GM18858 (cell line): Measurements from ENCODE around the gene ADARB2.

Experiments
- ATAC-seq: cut with Tn5 transposase; IDR thresholded peaks from one replicate; pipeline ENCODE4 v1.9.1; 2021; ENCODE audit not compliant: unreplicated experiment

ADARB2 gene

DNA sequence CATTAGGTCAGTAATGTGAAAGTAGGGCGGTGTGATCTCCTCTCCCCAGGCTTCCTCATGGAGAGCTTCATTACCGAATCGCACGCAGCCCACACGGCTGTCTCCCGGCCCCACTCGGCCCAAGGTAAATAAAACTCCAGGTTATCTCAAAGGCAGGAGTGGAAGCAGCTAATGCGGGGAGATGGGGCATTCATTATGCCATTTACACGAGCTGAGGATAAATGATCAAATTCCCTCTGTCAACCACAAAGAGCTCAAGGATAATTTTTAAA lies 93.5 kb downstream of the ADARB2 start:
- no peak for ATAC-seq

GRCh38 chr10:1643161-1643907 lies 94.0 kb downstream of the ADARB2 start:
- ATAC-seq: peak; percentile 81

GRCh38 chr10:1642600-1643160 lies 94.6 kb downstream of the ADARB2 start:
- ATAC-seq: no peak

DNA sequence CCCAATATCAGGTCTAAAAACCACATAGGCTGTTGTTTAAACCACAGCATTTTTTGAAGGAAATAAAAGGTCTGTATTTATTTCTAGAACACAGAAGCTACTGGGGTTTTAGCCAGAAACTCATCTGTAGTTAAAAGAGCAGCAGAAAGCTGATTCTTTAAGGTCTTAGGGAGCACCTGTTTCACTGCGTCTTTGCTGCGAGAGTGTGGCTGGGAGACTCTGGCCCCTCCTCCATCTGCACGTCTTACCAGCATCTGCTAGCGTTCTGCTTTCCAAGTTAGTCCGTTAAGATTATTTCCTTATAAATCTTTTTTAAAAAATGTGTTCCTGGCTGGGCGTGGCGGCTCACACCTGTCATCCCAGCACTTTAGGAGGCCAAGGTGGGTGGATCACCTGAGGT lies 95.9 kb downstream of the ADARB2 start:
- ATAC-seq: no peak

GRCh38 chr10:1638889-1639419 lies 98.4 kb downstream of the ADARB2 start:
- no peak for ATAC-seq

- ATAC-seq: no peak
Measured at GRCh38 chr10:1635340-1635739, 102.0 kb downstream of the ADARB2 start.

DNA sequence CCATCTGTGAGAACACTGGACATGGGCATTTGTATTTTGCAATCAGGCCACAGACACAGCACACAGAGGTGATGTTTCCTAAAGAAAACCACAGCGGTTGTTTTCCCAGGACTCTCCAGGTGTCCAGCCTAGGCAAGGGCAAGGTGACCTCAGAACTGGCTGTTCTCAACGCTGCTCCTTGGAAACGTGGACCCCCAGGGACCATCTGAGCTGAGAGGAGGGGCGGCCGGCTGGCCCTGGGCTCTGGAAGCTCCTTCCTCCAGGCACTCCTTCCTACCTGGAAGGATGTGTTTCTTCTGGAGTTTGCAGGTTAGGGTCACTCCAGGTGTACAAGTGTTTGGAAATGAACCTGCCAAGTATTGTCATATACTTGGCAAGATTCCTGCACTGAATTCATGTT lies 103.1 kb downstream of the ADARB2 start:
- no peak for ATAC-seq

DNA sequence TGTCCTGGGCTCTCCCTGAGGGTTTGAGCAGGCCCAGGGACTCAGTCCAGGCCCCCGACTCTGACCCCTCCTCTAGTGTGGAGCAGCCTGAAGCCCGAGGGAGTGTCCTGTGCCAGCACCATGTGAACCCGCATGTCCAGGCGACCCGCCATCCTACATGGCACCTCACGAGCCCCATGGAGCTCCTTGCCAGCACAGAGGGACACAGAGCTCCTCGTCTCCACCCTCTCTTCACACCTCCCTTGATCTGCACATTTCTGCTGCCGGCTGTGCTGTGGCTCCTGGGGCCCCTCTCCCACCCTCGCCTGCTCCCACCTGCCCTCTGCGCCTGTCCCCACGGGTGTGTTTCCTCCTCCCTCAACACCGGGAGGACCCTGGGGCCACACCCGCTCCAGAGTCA lies 103.5 kb downstream of the ADARB2 start:
- no peak for ATAC-seq

DNA sequence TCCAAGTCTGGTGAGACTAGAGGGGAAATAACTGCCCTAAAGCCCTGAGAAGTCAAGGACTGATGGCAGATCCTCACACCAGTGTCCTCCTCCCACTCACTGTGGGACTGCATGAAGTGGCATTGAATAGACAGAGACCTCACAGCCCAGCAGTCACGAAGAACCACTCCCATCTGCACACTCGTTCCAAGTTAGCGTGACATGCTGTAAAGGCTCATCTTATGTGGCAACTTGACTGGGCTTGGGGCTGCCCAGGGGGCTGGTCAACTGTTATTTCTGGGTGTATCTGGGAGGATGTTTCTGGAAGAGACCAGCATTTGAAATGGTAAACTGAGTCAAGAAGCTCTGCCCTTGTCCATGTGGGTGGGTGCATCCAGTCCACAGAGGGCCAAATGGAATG lies 104.7 kb downstream of the ADARB2 start:
- no peak for ATAC-seq

DNA sequence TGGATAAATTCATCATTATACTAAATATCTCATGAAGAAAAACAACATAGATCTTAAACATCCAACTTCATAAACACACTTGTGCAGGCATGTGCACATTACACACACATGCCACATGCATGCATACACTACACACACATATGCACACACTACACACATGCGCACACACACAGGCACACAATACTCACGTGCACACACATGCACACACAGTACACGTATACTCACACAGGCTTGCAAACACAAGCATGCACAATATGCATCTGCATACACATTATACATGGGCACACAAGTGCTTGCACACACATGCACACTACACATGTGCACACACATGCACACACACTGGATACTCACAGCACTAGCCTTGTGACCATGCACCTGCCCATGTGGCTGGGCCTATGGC lies 105.2 kb downstream of the ADARB2 start:
- no peak for ATAC-seq

DNA sequence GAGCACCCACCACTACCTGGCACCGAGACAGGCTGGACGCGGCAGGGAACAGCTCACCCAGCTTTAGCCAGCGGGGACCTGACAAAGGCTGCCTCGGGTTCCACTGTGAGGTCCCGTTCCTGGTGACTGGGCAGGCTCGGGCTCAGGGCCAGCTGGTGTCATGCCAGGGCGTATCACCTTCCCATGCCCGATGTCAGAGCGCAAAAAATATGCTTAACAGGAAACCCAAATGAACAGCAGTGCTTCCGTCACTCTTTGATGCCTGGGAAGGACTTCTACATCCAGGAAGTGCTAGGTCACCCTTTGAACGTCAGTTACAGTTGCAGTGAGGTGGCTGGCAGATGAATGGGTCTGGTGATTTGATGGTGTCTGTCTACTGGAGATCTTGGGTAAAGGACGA lies 106.0 kb downstream of the ADARB2 start:
- ATAC-seq: no peak

GRCh38 chr10:1630304-1630703 lies 107.0 kb downstream of the ADARB2 start:
- no peak for ATAC-seq

DNA sequence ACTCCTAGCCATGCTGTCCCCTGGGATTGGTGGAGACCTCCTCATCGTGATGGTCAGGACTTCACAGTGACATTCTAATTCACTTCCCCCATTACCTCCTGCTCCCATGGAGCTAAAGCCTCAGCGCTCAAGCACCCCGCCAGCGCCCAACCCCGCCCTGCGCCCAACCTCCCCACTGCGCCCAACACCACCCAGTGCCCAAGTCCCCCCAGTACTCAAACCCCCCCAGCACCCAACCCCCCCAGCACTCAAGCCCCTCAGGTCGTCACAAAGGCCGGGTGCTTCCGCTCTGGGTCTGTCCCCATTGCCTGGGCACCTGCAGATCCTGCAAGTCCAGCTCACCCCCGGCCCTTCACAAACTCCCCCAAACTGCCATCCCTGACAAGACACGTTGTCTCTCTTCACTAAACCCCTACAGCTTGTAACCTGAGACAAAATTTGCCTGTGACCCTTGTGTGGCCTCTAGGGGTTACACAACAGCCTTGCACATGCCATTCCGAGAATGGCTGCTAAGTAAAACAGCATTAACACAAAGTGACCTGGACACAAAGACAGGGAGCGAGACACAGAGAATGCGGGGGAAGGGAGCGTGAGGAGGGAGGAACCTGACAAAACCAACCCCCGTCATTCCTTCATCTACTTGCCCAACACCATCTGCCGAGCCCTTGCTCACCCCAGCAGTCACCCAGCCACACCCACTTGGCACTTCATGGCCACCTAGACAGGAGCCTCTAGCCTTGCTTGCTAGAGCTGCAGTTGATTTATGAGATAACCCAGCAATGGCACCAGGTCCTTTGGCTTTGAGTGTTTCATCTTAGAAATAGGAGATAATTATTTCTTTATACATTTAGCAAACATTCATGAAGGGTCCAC lies 107.8 kb downstream of the ADARB2 start:
- ATAC-seq: no peak

- ATAC-seq: no peak
Measured at GRCh38 chr10:1628757-1629156, 108.6 kb downstream of the ADARB2 start.

- ATAC-seq: no peak
Measured at GRCh38 chr10:1627945-1628344, 109.4 kb downstream of the ADARB2 start.

DNA sequence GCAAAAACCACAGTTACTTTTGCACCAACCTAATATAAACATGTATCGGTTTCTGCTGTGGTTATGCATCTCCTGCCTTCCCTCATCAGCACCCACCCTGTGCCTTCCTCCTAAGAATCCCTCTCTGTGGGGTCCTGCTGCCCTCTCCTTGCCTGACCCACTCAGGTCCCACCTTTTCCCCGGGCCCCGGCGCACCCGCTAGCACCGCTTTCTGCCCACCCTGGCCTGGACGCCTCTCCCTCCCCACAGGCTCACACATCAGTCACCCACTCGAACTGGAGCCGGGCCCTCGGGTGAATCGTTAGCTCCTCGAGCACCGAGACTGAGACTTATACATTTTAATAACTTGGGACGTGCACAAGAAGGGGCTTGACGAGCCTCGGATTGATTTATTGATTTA lies 110.5 kb downstream of the ADARB2 start:
- no peak for ATAC-seq

DNA sequence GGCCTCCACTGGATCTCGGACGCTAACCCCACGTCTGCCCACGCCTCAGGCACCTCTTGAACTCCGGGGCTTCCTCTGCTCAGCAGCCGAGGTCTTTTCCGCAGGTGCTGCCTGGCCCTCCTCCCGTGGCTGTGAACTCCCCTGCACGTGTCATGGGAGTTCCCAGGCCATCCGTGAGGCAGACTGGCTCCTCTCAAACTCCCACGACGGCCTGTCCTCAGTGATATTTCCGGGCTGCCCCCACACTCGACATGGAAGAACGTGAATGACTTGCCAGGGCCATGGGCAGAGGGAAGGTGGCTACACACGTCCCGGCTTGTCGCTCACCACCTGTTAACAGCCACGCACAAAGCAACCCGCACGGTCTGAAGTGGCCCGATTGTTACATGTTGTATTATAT lies 110.9 kb downstream of the ADARB2 start:
- ATAC-seq: no peak

DNA sequence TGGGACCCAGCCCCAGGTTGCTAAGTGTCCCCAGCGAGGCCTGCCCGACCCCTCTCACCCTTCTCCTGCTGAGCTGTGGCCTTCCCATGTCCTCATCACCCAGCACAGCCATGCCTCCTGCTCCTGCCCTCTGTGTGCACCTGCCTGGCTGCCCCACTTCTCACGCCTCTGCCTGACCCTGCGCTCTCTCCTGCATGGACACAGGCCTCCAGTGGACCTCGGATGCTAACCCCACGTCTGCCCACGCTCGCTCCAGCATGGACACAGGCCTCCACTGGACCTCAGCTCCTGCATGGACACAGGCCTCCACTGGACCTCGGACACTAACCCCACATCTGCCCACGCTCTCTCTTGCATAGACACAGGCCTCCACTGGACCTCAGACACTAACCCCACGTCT lies 111.6 kb downstream of the ADARB2 start:
- no peak for ATAC-seq

- ATAC-seq: no peak
Measured at GRCh38 chr10:1625079-1625478, 112.2 kb downstream of the ADARB2 start.

GRCh38 chr10:1624240-1624639 lies 113.1 kb downstream of the ADARB2 start:
- ATAC-seq: no peak

DNA sequence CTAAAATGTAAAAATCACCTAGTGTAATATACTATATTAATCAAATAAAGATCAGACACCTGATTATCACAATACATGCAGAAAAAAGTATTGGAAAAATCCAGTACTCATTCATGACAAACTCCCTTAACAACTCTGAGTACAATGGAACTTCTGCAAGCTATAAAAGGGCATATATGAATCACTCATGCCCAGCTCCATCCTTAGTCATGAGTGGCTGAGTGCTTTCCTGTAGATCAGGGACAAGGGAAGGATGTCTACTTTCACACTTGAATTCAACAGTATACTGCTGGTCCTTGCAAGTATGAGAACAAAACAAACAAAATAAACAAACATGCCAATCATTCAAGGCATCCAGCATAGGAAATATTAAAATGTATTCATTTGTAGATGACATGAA lies 116.5 kb downstream of the ADARB2 start:
- ATAC-seq: no peak
